Measurements from ENCODE around the gene FBLN7. TPM values are rescaled to one million over a fixed set of nuclear protein-coding genes. Genes with fewer than 3 reads are reported as not detected.

Gene FBLN7
- polyA plus RNA-seq, 2 donors = 0.14 to 0.33 TPM

DNA sequence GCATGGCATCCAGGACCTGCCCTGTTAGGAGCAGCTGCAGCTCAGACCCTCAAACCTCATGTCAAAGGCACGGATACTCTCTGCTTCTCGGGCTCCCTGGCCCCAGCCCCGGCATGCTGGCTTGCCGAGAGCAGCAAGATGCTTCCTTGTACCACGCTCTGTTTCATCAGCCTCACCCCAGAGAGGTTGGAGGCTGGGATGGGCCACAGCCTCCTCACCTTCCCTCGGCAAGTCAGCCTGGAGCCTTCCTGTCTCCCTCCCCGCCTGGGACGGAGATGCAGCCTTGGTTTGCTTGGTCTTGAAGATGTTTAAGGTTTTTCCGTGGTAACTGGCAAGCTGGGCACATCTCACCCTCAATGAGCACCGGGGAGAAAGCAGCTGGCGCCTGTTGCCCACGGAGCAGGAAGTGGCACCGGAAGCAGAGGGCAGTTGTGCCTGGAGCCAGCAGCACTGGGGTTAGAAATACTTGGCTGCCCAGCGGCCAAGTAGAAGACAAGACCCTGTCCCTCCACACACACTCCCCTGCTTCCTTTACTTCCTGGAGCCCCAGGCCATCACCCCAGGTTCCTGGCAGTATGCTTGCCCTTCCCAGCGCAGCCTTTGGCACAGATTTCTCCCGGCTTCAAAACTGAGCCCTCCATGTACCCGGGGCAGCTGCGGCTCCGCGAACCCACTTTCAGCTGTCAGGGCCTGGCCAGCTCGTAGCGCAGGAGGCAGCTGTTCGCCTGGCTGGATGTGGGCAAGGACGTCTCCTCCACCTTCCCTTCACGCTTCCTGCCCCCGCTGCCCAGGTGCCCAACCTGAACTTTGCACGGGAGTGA, 17.4 kb downstream of the FBLN7 start:
- WGBS, 2 donors = 75 to 79% methylated on average over 27 of the region's 27 CpGs
- Histone ChIP-seq H3K9me3 (ENCODE audit: control insufficient read depth in 2 of 2, insufficient read depth in 1 of 2, low read depth in 1 of 2, low read length in 1 of 2) (no peaks in the 10 kb centered on the region), H3K4me3 (ENCODE audit: low read depth in 1 of 2, low read length in 2 of 2) (no peak overlapping the region), H3K36me3 (ENCODE audit: control insufficient read depth in 2 of 2, insufficient read depth in 2 of 2, low read length in 1 of 2) (no peaks in the 10 kb centered on the region), H3K4me1 (ENCODE audit: control insufficient read depth in 2 of 2, insufficient read depth in 2 of 2, low read length in 1 of 2) (no peaks in the 10 kb centered on the region), H3K27me3 (ENCODE audit: control insufficient read depth in 1 of 2, insufficient read depth in 2 of 2, low read length in 2 of 2) (no peaks in the 10 kb centered on the region), H3K27ac (ENCODE audit: low read depth in 2 of 2, low read length in 1 of 2) (no peak overlapping the region)

DNA sequence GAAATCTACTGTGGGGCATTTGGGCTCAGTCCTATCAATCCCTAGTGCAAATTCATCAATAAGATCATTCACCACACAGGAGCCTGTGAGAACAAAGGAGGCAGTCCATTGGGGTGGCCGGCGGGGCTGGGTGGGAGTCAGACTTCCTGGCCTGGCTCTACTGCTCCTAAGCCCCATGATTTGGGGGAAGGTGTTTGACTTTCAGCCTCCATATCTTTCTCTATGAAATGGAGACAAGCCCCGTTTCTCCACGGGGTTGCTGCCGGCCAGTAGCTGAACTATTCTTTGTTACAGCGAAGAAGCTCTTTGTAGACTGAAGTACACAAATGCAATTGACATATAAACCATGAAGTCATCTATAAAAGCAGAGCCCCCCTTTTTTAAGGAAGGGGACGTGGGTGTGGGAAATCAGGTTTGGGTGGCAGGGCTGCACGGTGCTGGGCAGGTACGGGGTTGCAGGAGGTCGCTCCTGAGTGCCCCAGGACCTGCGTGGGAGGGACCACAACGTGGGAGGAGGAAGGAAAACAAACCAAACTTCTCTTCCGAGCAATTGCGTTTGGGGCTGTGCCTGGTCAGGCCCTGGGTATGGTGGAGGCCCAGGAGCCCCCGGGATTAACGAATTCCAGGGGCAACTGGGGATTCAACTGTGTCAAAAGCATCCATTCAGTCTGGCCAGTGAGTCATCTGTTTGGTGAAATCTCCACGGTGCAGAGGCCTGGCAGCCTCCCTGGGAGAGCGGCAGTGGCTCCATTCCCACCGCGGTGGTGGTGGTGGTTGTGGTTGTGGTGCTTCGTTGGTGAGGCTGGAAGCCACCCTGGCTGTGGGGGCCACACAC, 18.2 kb downstream of the FBLN7 start:
- H3K27ac ChIP-seq (ENCODE audit: low read depth in 2 of 2, low read length in 1 of 2) = no peak overlapping the region
- WGBS, 2 donors = 54% methylated on average over 21 of the region's 21 CpGs
- H3K27me3 ChIP-seq (ENCODE audit: control insufficient read depth in 1 of 2, insufficient read depth in 2 of 2, low read length in 2 of 2) = no peaks in the 10 kb centered on the region

DNA sequence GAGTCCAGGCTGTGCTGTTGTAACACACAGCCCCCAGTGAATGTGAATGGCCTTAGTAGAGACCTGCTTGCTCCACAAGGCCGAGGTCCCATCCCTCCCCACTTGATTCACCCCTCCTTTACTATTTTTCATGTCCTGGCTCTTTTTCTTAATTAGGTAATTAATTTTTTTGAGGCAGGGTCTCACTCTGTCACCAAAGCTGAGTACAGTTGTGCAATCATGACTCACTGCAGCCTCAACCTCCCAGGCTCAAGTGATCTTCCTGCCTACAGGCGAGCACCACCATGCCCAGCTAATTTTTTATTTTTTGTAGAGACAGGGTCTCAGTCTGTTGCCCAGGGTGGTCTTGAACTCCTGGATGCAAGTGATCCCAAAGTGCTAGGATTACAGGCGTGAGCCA, 19.3 kb downstream of the FBLN7 start:
- Histone ChIP-seq H3K27me3 (ENCODE audit: control insufficient read depth in 1 of 2, insufficient read depth in 2 of 2, low read length in 2 of 2) (no peaks in the 10 kb centered on the region), H3K9me3 (ENCODE audit: control insufficient read depth in 2 of 2, insufficient read depth in 1 of 2, low read depth in 1 of 2, low read length in 1 of 2) (no peaks in the 10 kb centered on the region), H3K4me3 (ENCODE audit: low read depth in 1 of 2, low read length in 2 of 2) (no peak overlapping the region), H3K4me1 (ENCODE audit: control insufficient read depth in 2 of 2, insufficient read depth in 2 of 2, low read length in 1 of 2) (no peaks in the 10 kb centered on the region), H3K36me3 (ENCODE audit: control insufficient read depth in 2 of 2, insufficient read depth in 2 of 2, low read length in 1 of 2) (no peaks in the 10 kb centered on the region), H3K27ac (ENCODE audit: low read depth in 2 of 2, low read length in 1 of 2) (no peak overlapping the region)
- WGBS, 2 donors = 65 to 79% methylated on average over 3 of the region's 3 CpGs

More for the DNA sequence above, 18.2 kb downstream of the FBLN7 start:
- H3K4me1 ChIP-seq (ENCODE audit: control insufficient read depth in 2 of 2, insufficient read depth in 2 of 2, low read length in 1 of 2) = no peaks in the 10 kb centered on the region
- H3K9me3 ChIP-seq (ENCODE audit: control insufficient read depth in 2 of 2, insufficient read depth in 1 of 2, low read depth in 1 of 2, low read length in 1 of 2) = no peaks in the 10 kb centered on the region
- no peaks in the 10 kb centered on the region for H3K36me3 ChIP-seq (ENCODE audit: control insufficient read depth in 2 of 2, insufficient read depth in 2 of 2, low read length in 1 of 2)
- H3K4me3 ChIP-seq (ENCODE audit: low read depth in 1 of 2, low read length in 2 of 2) = no peak overlapping the region

GRCh38 chr2:112159454-112159921, 21.3 kb downstream of the FBLN7 start:
- no peak overlapping the region for H3K27ac ChIP-seq (ENCODE audit: low read depth in 2 of 2, low read length in 1 of 2)
- H3K27me3 ChIP-seq (ENCODE audit: control insufficient read depth in 1 of 2, insufficient read depth in 2 of 2, low read length in 2 of 2) = no peaks in the 10 kb centered on the region
- H3K4me1 ChIP-seq (ENCODE audit: control insufficient read depth in 2 of 2, insufficient read depth in 2 of 2, low read length in 1 of 2) = no peaks in the 10 kb centered on the region
- H3K9me3 ChIP-seq (ENCODE audit: control insufficient read depth in 2 of 2, insufficient read depth in 1 of 2, low read depth in 1 of 2, low read length in 1 of 2) = no peaks in the 10 kb centered on the region
- H3K36me3 ChIP-seq (ENCODE audit: control insufficient read depth in 2 of 2, insufficient read depth in 2 of 2, low read length in 1 of 2) = no peaks in the 10 kb centered on the region
- no peak overlapping the region for H3K4me3 ChIP-seq (ENCODE audit: low read depth in 1 of 2, low read length in 2 of 2)
- WGBS, 2 donors = 94 to 96% methylated on average over 31 of the region's 31 CpGs

GRCh38 chr2:112160283-112161250, 22.4 kb downstream of the FBLN7 start:
- Histone ChIP-seq H3K36me3 (ENCODE audit: control insufficient read depth in 2 of 2, insufficient read depth in 2 of 2, low read length in 1 of 2) (no peaks in the 10 kb centered on the region), H3K4me1 (ENCODE audit: control insufficient read depth in 2 of 2, insufficient read depth in 2 of 2, low read length in 1 of 2) (no peaks in the 10 kb centered on the region), H3K4me3 (ENCODE audit: low read depth in 1 of 2, low read length in 2 of 2) (no peak overlapping the region), H3K9me3 (ENCODE audit: control insufficient read depth in 2 of 2, insufficient read depth in 1 of 2, low read depth in 1 of 2, low read length in 1 of 2) (no peaks in the 10 kb centered on the region), H3K27me3 (ENCODE audit: control insufficient read depth in 1 of 2, insufficient read depth in 2 of 2, low read length in 2 of 2) (no peaks in the 10 kb centered on the region), H3K27ac (ENCODE audit: low read depth in 2 of 2, low read length in 1 of 2) (no peak overlapping the region)
- 85 to 86% methylated on average over 46 to 50 of the region's 52 CpGs for WGBS, 2 donors

DNA sequence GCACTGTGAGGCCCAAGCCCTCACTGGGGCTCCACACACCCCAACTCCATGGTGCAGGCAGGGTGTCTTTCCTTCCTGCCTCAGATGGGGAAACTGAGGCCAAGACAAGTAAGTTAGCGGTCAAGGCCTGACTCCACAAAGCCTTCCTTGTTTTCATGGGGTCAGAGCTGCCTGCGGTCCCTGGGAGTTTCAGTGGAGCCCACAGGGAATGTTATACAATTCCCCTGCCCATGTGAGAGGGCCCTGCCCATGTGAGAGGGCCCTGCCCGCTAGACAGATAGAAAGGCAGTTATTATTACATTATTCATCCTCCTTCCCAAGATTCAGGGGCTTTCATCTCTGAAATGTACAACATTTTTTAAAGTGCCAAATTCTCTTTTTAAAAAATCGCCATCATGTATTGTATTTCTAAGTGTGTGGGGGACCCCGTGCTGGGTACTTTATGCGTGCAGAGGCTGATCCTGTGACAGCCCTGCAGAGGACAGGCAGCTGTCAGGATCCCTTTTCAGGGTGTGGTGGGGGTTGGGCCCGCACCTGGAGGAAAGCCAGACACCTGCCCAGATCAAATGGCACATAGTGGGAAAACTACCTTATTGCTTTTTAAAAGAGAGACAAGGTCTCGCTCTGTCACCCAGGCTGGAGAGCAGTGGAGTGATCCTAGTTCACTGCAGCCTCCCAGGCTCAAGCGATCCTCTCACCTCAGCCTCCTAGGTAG, 23.4 kb downstream of the FBLN7 start:
- H3K36me3 ChIP-seq (ENCODE audit: control insufficient read depth in 2 of 2, insufficient read depth in 2 of 2, low read length in 1 of 2) = no peaks in the 10 kb centered on the region
- 90 to 93% methylated on average over 9 of the region's 9 CpGs for WGBS, 2 donors
- H3K4me1 ChIP-seq (ENCODE audit: control insufficient read depth in 2 of 2, insufficient read depth in 2 of 2, low read length in 1 of 2) = no peaks in the 10 kb centered on the region
- H3K9me3 ChIP-seq (ENCODE audit: control insufficient read depth in 2 of 2, insufficient read depth in 1 of 2, low read depth in 1 of 2, low read length in 1 of 2) = no peaks in the 10 kb centered on the region
- H3K27me3 ChIP-seq (ENCODE audit: control insufficient read depth in 1 of 2, insufficient read depth in 2 of 2, low read length in 2 of 2) = no peaks in the 10 kb centered on the region
- H3K27ac ChIP-seq (ENCODE audit: low read depth in 2 of 2, low read length in 1 of 2) = no peak overlapping the region
- no peak overlapping the region for H3K4me3 ChIP-seq (ENCODE audit: low read depth in 1 of 2, low read length in 2 of 2)

DNA sequence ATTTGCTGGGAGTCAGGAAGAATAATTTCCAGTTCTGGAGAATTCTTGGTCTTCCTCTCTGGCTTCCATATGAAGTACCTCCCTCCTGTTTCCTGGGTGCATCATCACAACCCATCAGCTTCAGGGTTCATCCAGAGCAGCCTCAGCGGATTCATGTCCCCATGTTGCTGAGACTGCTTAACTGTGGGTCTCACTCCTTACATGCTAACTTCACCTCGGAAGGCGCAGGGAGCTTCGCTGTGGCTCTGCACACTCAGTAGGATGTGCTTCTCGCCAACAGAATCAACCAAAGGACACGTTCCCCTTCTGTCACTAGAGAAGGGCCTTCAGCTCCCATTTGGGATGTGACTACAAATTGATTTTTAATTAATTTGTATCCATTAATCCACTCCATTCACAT, 24.2 kb downstream of the FBLN7 start:
- H3K4me3 ChIP-seq (ENCODE audit: low read depth in 1 of 2, low read length in 2 of 2) = no peak overlapping the region
- no peaks in the 10 kb centered on the region for H3K36me3 ChIP-seq (ENCODE audit: control insufficient read depth in 2 of 2, insufficient read depth in 2 of 2, low read length in 1 of 2)
- H3K27me3 ChIP-seq (ENCODE audit: control insufficient read depth in 1 of 2, insufficient read depth in 2 of 2, low read length in 2 of 2) = no peaks in the 10 kb centered on the region
- H3K4me1 ChIP-seq (ENCODE audit: control insufficient read depth in 2 of 2, insufficient read depth in 2 of 2, low read length in 1 of 2) = no peaks in the 10 kb centered on the region
- H3K27ac ChIP-seq (ENCODE audit: low read depth in 2 of 2, low read length in 1 of 2) = no peak overlapping the region
- 93 to 95% methylated on average over 6 of the region's 6 CpGs for WGBS, 2 donors
- H3K9me3 ChIP-seq (ENCODE audit: control insufficient read depth in 2 of 2, insufficient read depth in 1 of 2, low read depth in 1 of 2, low read length in 1 of 2) = no peaks in the 10 kb centered on the region

GRCh38 chr2:112162956-112163355, 24.8 kb downstream of the FBLN7 start:
- 93 to 95% methylated on average over 11 of the region's 11 CpGs for WGBS, 2 donors
- Histone ChIP-seq H3K27me3 (ENCODE audit: control insufficient read depth in 1 of 2, insufficient read depth in 2 of 2, low read length in 2 of 2) (no peaks in the 10 kb centered on the region), H3K36me3 (ENCODE audit: control insufficient read depth in 2 of 2, insufficient read depth in 2 of 2, low read length in 1 of 2) (no peaks in the 10 kb centered on the region), H3K27ac (ENCODE audit: low read depth in 2 of 2, low read length in 1 of 2) (no peak overlapping the region), H3K4me1 (ENCODE audit: control insufficient read depth in 2 of 2, insufficient read depth in 2 of 2, low read length in 1 of 2) (no peaks in the 10 kb centered on the region), H3K4me3 (ENCODE audit: low read depth in 1 of 2, low read length in 2 of 2) (no peak overlapping the region), H3K9me3 (ENCODE audit: control insufficient read depth in 2 of 2, insufficient read depth in 1 of 2, low read depth in 1 of 2, low read length in 1 of 2) (no peaks in the 10 kb centered on the region)
